GM12878 (cell line): Measurements from ENCODE around the gene BMP2K. TPM values are rescaled to one million over a fixed set of nuclear protein-coding genes. Genes with fewer than 3 reads are reported as not detected.
A peak's percentile ranks its signal among the peaks of the same experiment; 100 is the strongest.

Experiments used
- ASH2L ChIP-seq: fragments of 300-600, 200-600 bp; sonication (generic); IDR thresholded peaks from 2 replicates; pipeline ENCODE4 v1.6.1; 2017; ENCODE audit warnings: low read depth, mild to moderate bottlenecking, borderline replicate concordance
- CREM ChIP-seq: IDR thresholded peaks from 2 replicates; pipeline ENCODE4 v1.6.1; 2014; ENCODE audit warnings: antibody characterized with exemption, low read depth
- EED ChIP-seq: sonication (generic); IDR thresholded peaks from 2 replicates; pipeline ENCODE4 v1.6.1; 2016; ENCODE audit warnings: antibody characterized with exemption, low read depth
- MXI1 ChIP-seq: fragments of 150-350 bp; IDR thresholded peaks from 2 replicates; pipeline ENCODE4 v1.6.1; 2011; ENCODE audit warnings: low read depth, mild to moderate bottlenecking, inconsistent platforms, low read length, improper control_type of control experiment
- NFIC ChIP-seq: IDR thresholded peaks from 2 replicates; pipeline ENCODE4 v1.6.1; 2012; ENCODE audit warnings: low read depth, mild to moderate bottlenecking, inconsistent platforms, low read length, moderate library complexity
- RBBP5 ChIP-seq: fragments of 200-600 bp; sonication (generic); conservative IDR thresholded peaks from 2 replicates; pipeline ENCODE4 v1.6.1; 2016
- SIN3A ChIP-seq: IDR thresholded peaks from 2 replicates; pipeline ENCODE4 v1.6.1; 2012; ENCODE audit warnings: low read depth, low read length, improper control_type of control experiment
- SIX5 ChIP-seq: IDR thresholded peaks from 2 replicates; pipeline ENCODE4 v1.6.1; 2011; ENCODE audit warnings: mild to moderate bottlenecking, low read depth, low read length, moderate library complexity; ENCODE audit not compliant: severe bottlenecking
- SMC3 ChIP-seq: IDR thresholded peaks from 2 replicates; pipeline ENCODE4 v1.6.1; 2011; ENCODE audit warnings: low read length, improper control_type of control experiment, borderline replicate concordance
- SPI1 ChIP-seq: IDR thresholded peaks from 2 replicates; pipeline ENCODE4 v1.6.1; 2011; ENCODE audit warnings: low read depth, mild to moderate bottlenecking, low read length, moderate library complexity, borderline replicate concordance; ENCODE audit not compliant: insufficient read depth
- TARDBP ChIP-seq: IDR thresholded peaks from 2 replicates; pipeline ENCODE4 v1.6.1; 2016; ENCODE audit warnings: borderline replicate concordance
- ZNF384 ChIP-seq: IDR thresholded peaks from 2 replicates; pipeline ENCODE4 v1.6.1; 2012; ENCODE audit warnings: low read depth, mild to moderate bottlenecking, low read length, improper control_type of control experiment, borderline replicate concordance
- polyA plus RNA-seq, 11 experiments: library from polyadenylated mRNA; depleted of rRNA in 4 of 11; unstranded in 6 of 11; stranded (reverse) in 5 of 11; fragments of >200 nt; fragmentation: Nextera tagmentation in 4 of 11; fragmentation: Illumina TruSeq in 1 of 11; extraction: Ambion mirVana in 4 of 11; extraction: Trizol in 1 of 11; gene quantifications; 1 replicate in 1 of 11; 2 replicates in 10 of 11; pipeline versions ENCODE4 v1.2.1 to v1.2.3, GENCODE V29; 2011 to 2016; ENCODE audit warnings: inconsistent platforms in 2 of 11, missing spikeins in 2 of 11, low read depth in 1 of 11
- total RNA-seq, 4 experiments: library from RNA; depleted of rRNA in 3 of 4; stranded (reverse); fragments of >200 nt in 3 of 4; fragmentation: Illumina TruSeq in 1 of 4; extraction: Trizol in 1 of 4; gene quantifications; 2 replicates each; pipeline versions ENCODE4 v1.2.1 to v1.2.3, GENCODE V29; 2013 to 2021
- TF ChIP-seq, protein P1 (sequence below): IDR thresholded peaks from 2 replicates; pipeline ENCODE4 v1.6.1; 2012; ENCODE audit warnings: low read depth, low read length, improper control_type of control experiment
- TF ChIP-seq, protein P2 (sequence below): fragments of 450-650 bp; IDR thresholded peaks from 2 replicates; pipeline ENCODE4 v1.6.1; 2014; ENCODE audit warnings: mild to moderate bottlenecking
- TF ChIP-seq, protein P3 (sequence below): IDR thresholded peaks from 2 replicates; pipeline ENCODE4 v1.6.1; 2011; ENCODE audit warnings: low read depth, mild to moderate bottlenecking, low read length, moderate library complexity, borderline replicate concordance; ENCODE audit errors: extremely low read depth
- TF ChIP-seq, protein P4 (sequence below): fragments of 450-650 bp; IDR thresholded peaks from 2 replicates; pipeline ENCODE4 v1.6.1; 2016; ENCODE audit warnings: mild to moderate bottlenecking
- TF ChIP-seq, protein P5 (sequence below): fragments of 450-650 bp; IDR thresholded peaks from 2 replicates; pipeline ENCODE4 v1.6.1; 2016; ENCODE audit warnings: mild to moderate bottlenecking
- TF ChIP-seq, protein P6 (sequence below): IDR thresholded peaks from 2 replicates; pipeline ENCODE4 v1.6.1; 2012; ENCODE audit warnings: improper control_type of control experiment, low read depth, low read length; ENCODE audit not compliant: insufficient replicate concordance

Gene BMP2K
- total and polyA plus RNA-seq, 10 of the 15 experiments (the other 5 are each of a cell fraction or from before 2014, with no cell fraction given): 3.3 to 84.6 (median 24.8) TPM

DNA sequence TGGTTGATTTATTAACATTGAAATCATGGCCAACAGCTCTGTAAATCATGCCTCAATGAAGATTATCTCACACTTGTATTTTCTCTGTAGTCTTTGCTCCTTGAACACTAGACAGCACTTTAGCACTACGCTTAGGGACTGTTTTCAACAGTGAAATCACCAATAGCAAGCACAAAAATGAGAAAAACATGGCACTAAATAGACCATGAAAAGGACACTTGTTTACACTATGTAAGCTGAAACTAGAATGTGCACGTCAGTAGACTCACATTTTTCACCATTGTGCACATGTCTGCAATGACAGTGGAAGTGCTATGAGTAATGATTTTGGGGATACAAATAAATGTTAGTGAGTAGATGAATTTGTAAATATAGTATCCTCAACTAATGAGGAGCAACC, 3.1 kb downstream of the BMP2K start (continued):
- TF ChIP-seq, protein P1, sequence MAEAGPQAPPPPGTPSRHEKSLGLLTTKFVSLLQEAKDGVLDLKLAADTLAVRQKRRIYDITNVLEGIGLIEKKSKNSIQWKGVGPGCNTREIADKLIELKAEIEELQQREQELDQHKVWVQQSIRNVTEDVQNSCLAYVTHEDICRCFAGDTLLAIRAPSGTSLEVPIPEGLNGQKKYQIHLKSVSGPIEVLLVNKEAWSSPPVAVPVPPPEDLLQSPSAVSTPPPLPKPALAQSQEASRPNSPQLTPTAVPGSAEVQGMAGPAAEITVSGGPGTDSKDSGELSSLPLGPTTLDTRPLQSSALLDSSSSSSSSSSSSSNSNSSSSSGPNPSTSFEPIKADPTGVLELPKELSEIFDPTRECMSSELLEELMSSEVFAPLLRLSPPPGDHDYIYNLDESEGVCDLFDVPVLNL: no peak
- no peak for TF ChIP-seq TARDBP
- peak; percentile 48; the same call in 1 of the 2 replicates for TF ChIP-seq MXI1
- TF ChIP-seq SIX5: no peak
- no peak for TF ChIP-seq RBBP5
- no peak for TF ChIP-seq EED
- no peak for TF ChIP-seq ZNF384
- no peak for TF ChIP-seq ASH2L
- TF ChIP-seq, protein P2, sequence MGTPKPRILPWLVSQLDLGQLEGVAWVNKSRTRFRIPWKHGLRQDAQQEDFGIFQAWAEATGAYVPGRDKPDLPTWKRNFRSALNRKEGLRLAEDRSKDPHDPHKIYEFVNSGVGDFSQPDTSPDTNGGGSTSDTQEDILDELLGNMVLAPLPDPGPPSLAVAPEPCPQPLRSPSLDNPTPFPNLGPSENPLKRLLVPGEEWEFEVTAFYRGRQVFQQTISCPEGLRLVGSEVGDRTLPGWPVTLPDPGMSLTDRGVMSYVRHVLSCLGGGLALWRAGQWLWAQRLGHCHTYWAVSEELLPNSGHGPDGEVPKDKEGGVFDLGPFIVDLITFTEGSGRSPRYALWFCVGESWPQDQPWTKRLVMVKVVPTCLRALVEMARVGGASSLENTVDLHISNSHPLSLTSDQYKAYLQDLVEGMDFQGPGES: no peak
- TF ChIP-seq, protein P3, sequence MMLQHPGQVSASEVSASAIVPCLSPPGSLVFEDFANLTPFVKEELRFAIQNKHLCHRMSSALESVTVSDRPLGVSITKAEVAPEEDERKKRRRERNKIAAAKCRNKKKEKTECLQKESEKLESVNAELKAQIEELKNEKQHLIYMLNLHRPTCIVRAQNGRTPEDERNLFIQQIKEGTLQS: no peak
- TF ChIP-seq SIN3A: no peak
- TF ChIP-seq, protein P4, sequence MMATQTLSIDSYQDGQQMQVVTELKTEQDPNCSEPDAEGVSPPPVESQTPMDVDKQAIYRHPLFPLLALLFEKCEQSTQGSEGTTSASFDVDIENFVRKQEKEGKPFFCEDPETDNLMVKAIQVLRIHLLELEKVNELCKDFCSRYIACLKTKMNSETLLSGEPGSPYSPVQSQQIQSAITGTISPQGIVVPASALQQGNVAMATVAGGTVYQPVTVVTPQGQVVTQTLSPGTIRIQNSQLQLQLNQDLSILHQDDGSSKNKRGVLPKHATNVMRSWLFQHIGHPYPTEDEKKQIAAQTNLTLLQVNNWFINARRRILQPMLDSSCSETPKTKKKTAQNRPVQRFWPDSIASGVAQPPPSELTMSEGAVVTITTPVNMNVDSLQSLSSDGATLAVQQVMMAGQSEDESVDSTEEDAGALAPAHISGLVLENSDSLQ: peak; percentile 71
- peak; percentile 27; the same call in 1 of the 2 replicates for TF ChIP-seq CREM
- peak; percentile 9; the same call in 1 of the 2 replicates for TF ChIP-seq SMC3
- TF ChIP-seq SPI1: no peak
- TF ChIP-seq, protein P5, sequence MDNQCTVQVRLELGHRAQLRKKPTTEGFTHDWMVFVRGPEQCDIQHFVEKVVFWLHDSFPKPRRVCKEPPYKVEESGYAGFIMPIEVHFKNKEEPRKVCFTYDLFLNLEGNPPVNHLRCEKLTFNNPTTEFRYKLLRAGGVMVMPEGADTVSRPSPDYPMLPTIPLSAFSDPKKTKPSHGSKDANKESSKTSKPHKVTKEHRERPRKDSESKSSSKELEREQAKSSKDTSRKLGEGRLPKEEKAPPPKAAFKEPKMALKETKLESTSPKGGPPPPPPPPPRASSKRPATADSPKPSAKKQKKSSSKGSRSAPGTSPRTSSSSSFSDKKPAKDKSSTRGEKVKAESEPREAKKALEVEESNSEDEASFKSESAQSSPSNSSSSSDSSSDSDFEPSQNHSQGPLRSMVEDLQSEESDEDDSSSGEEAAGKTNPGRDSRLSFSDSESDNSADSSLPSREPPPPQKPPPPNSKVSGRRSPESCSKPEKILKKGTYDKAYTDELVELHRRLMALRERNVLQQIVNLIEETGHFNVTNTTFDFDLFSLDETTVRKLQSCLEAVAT: no peak
- TF ChIP-seq, protein P6, sequence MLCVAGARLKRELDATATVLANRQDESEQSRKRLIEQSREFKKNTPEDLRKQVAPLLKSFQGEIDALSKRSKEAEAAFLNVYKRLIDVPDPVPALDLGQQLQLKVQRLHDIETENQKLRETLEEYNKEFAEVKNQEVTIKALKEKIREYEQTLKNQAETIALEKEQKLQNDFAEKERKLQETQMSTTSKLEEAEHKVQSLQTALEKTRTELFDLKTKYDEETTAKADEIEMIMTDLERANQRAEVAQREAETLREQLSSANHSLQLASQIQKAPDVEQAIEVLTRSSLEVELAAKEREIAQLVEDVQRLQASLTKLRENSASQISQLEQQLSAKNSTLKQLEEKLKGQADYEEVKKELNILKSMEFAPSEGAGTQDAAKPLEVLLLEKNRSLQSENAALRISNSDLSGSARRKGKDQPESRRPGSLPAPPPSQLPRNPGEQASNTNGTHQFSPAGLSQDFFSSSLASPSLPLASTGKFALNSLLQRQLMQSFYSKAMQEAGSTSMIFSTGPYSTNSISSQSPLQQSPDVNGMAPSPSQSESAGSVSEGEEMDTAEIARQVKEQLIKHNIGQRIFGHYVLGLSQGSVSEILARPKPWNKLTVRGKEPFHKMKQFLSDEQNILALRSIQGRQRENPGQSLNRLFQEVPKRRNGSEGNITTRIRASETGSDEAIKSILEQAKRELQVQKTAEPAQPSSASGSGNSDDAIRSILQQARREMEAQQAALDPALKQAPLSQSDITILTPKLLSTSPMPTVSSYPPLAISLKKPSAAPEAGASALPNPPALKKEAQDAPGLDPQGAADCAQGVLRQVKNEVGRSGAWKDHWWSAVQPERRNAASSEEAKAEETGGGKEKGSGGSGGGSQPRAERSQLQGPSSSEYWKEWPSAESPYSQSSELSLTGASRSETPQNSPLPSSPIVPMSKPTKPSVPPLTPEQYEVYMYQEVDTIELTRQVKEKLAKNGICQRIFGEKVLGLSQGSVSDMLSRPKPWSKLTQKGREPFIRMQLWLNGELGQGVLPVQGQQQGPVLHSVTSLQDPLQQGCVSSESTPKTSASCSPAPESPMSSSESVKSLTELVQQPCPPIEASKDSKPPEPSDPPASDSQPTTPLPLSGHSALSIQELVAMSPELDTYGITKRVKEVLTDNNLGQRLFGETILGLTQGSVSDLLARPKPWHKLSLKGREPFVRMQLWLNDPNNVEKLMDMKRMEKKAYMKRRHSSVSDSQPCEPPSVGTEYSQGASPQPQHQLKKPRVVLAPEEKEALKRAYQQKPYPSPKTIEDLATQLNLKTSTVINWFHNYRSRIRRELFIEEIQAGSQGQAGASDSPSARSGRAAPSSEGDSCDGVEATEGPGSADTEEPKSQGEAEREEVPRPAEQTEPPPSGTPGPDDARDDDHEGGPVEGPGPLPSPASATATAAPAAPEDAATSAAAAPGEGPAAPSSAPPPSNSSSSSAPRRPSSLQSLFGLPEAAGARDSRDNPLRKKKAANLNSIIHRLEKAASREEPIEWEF: no peak
- TF ChIP-seq NFIC: no peak
